ENCODE results near the gene SHISA5.
"Not testable (repeated sequence)": the region's sequence is repeated elsewhere in the genome, so short reads cannot be mapped to it uniquely, and the experiment has no call there.

The SHISA5 gene, protein sequence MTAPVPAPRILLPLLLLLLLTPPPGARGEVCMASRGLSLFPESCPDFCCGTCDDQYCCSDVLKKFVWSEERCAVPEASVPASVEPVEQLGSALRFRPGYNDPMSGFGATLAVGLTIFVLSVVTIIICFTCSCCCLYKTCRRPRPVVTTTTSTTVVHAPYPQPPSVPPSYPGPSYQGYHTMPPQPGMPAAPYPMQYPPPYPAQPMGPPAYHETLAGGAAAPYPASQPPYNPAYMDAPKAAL

DNA sequence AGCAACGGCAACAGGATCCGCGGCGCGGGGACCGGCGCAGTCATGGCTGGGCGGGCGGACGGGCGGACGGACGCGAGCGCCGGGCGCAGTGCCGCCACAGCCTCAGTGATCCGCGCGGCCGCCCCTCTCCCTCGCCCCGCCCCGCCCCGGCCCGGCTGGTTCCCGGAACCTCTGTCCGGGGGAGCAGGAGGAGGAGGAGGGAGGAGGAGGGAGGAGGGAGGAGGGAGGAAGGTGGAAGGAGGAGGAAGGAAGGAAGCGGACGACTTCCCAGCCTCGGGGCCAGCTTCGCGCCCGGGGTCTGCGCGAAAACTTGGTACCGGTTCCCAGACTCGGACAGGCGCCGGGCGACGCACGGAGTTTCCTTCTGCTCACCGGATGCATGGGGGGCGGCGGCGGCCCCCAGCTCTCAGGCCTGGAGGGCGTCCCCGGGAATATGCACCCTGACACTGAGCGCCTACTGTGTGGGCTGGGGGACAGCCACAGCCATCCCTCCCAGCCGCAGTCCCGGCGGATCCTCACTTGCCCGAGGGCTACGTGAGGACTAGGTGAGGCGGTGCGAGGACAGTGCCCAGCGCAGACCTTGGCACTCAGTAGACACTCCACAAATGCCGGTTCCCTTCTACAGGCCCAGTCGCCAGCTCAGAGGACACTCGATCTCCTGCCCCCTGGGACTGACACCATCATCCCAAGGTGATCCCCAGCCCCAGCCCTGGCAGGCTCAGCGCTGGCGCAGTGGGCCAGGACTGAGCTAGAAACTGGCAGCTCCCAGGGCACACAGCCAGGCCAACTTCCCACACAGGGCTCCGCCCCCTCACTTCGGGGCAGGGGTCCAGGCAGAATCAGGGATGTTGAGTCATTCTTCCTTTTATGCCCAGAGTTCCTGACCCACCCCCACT lies at the start of gene SHISA5:
Gene SHISA5 (minus strand): TSS at position 124 of the 896 bp plus-strand sequence. CDS start 80 bp downstream, at position 44.
- no peak for DNase-seq

DNA sequence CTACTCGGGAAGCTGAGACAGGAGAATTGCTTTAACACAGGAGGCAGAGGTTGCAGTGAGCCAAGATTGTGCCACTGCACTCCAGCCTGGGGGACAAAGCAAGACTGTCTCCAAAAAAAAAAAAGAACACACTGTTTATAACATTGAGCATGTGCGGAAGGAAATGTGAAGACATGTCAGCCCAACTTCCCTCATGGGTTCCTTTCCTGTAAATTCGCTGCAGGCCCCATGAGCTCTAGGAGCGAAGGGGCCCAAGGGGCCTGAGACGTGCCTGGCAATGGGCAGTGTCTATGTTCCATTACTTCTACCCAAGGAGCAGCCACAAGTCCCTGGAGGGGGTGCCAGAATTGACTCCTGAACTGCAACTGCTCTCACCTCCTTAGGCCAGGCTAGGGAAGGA lies 49.4 kb upstream of the SHISA5 start:
- DNase-seq = no peak

DNA sequence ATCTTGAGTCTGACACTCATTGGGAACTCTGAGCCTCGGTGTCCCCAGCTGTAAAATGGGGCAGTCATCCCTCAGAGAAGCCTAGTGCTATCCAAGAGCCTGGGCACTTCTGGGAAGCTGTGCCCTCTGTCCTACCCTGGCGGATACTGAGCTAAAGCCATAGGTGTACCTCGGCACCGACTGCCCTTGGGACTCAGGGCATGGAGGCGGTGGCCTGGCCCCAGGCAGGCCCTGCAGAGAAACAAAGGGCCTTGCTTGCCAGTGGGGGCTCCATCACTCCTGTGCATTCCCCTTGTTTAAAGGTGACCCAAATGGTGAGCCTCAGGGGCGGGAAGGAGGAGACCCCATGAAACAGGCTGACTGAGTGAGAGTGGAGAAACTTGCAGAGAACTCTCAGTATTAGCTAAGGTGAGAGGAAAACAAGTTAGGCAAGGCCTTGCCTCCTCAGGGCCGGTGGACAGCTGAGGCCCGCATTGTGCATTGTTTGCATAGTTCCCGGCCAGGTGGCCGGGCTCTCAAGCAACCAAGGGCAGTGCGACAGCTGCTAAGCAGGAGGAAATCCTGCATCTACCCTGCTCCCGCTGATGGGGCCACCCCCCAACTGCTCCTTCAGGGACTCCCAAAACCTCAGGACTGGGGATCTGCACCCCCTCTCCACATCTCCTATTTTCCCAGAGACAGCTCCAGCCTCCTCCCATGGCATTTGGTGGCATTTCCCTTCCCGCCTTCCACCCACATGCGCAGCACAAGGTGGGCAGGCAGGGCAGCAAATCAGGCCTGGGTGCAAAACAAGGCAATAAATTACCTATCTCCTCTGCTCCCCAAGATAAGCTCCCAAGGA lies 48.4 kb upstream of the SHISA5 start:
- DNase-seq = no peak

DNA sequence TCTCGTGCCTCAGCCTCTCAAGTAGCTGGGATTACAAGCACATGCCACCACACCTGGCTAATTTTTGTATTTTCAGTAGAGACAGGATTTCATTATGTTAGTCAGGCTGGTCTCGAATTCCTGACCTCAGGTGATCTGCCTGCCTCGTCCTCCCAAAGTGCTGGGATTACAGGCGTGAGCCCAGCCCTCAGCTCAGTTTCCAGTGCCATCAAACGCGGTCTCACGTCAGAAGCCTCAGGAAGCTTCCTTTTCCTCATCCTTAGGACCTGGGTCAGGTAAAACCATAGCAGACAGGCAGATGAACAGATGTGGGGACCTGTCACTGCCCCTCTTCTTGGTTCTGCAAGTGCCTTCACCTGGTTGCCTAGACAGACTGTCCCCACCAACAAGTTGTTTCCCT lies 47.7 kb upstream of the SHISA5 start:
- not testable (repeated sequence) for DNase-seq

DNA sequence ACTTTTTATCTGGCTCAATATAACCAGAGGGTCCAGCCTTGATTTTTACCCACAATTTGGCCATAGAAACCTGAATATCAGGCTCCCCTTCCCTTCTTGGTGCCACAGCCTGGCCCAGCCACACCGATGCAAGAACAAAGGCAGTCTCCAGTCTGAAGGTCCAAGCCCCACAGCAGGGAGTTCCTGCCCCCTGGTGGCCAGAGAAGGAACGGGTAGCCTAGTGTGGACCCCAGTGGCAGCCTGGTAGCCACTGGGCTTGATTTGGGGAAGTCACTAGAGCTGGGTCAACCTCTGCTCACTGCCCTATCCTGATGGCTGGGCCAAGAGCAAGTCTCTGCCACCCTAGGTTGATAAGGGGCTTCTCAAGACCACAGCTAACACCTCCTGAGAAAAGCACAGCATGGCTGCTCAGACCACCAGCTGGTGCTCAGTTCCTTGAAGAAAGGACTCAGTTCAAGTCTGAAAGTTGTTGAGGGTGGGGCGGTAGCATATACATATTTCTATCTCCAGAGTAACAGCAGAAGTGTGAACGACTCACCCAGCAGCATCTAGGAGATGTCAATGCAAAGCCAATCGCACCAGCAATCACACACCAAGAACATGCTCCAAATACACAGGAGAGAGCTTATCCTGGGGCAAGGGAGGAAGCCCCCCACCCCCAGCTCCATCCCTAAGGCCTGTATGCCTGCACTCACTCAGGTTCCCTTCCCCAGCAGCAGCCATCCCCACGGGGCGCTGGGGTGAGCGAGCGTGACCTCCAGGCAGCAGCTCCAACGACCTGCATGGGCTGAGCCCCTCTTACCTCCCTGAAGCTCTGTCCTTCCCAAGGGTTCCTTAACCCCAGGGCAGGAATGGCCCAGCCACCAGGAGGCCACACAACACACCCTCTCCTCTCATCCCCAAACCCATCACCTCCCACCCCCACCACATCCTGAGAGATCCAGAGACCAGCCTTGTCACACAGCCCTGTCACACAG lies 45.0 kb upstream of the SHISA5 start:
- DNase-seq = peak in 1 of 2 experiments; percentile 40

DNA sequence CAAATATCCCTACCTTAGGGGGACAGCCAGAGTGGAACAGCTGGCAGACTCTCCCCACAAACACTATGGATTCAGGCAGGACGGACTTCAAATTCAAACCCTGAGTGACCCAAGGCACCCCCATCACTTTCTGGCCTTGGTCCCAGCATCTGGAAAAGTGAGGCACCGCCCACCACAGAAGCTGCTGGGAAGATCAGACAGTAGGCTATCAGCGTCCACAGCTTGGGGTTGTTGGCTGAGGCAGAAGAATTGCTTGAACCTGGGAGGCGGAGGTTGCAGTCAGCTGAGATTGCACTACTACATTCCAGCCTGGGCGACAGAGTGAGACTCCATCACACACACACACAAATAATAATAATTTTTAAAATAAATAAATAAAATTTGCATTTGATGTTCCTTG lies 44.2 kb upstream of the SHISA5 start:
- no peak for DNase-seq

DNA sequence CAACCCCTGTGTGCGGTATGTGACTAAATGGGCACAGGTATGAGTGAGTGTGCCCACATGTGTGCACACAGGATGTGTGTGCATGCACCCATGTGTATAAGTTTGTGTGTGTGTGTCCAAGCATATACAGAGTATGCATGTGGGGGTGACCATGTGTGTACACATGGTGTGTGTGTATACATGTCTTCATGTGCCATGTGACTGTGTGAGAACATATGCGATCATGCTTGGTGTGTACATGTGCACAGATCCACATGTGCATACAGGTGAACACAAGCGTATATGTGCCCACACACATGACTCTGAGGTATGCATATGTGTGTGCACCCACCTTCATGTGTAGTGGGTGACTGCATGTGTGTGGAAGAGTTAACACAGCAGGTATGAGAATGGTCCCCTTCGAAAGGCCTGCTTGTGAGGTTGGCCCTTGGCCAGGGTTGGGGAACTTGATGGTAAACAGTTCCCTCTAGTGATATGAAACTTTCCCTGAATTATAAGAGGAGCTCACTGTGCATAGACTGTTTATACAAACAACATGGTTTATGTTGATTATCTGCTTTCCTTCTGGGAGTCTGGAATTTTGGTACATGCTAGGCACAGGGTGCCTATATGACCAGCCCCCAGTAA lies 42.3 kb upstream of the SHISA5 start:
- no peak for DNase-seq

DNA sequence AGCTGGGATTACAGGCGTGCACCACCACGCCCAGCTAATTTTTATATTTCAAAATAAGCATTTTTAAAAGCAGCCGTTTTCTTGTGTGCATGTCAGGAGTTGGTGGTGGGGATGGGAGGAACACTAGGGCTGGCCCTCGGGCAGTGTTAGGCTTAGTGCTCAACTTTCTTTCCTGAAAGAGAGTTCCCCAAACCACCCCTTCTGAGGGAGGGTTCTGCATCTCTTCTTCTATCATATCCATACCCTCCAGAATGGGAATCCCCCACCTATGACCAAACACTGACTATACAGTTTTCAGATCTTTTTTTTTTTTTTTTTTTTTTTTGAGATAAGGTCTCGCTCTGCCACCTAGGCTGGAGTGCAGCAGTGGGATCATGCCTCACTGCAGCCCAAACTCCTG lies 40.2 kb upstream of the SHISA5 start:
- DNase-seq = no peak

DNA sequence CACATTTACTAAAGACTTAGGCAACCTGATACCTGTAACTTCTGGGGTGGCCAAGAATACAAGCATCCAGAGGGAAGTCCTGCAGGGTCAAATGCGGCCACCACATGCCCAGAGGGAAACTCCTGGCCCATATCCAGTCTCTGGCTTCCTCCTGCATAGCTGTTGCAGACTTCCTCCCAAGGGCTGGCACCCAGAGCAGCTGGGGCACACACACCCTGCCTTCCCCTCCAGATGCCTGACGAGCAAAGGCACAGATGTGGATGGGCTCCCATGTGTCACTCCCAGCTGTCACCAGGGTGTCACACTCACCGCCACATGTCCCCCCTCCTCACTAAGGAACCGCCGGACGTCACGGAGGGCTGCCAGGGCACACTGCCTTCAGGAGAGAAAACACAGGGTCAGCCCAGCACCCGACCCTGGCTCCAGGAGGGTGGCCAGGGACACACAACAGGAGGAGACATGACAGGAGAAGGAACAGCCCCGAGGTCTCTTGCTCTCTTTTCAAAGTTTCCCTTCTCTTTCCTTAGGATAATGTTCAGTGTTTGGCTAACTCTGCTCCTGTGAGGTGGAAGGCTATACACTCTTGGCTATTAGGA lies 39.4 kb upstream of the SHISA5 start:
- no peak for DNase-seq

DNA sequence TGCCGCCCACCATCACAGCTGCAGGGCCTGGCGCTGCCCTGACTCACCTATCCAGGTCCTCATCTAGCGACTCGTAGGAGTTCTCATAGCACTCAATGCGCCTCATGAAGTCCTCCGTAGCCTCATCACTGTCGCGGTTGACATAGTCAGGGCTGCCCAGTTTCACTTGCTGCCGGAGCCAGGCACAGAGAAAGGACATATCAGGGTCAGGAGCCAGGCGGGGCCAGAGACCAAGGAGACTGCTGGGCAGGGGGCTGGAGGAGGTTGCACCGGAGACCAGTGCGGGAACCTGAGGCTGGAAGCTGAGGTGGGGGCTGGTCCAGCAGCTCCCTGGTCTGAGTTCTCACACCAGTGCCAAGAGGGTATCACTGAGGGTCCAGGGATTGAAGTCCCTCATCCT lies 34.5 kb upstream of the SHISA5 start:
- no peak for DNase-seq

DNA sequence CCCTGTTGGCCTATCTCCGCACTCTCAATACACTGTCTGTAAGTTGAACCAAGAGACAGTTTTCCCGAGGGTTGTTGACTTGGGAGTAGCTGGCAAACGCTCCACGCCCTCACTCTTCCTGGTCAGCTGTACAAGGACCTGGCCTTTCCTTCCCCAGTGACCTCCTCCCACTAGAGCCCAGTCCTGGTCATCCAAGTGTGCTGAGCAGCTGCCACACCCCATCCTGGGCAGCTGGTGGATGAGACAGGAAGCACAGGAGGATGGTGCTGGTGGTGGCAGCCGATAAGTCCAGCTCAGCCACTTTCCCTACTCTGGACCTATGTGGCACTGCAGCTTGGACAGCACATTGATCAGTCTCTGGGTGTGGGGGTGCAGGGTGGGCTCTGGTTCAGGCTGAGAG lies 32.8 kb upstream of the SHISA5 start:
- DNase-seq = no peak

DNA sequence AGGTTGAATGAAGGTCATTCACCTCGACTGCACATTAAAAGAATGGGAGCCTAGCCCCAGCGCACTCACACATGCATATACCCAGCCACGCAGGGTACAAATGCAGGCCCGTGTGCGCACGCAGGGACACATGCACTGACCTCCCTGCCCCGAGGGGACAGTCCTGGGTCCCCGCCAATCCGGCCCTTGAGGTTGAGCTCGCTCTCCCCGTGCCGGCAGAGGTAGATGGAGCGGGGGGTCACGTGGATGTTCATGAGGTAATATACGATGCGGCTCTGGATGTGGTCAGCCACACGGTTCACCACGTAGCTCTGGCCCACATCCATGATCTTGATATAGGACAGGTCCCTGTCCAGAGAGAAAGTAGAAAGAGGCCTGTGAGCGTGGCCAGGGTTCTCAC lies 32.1 kb upstream of the SHISA5 start:
- no peak for DNase-seq

DNA sequence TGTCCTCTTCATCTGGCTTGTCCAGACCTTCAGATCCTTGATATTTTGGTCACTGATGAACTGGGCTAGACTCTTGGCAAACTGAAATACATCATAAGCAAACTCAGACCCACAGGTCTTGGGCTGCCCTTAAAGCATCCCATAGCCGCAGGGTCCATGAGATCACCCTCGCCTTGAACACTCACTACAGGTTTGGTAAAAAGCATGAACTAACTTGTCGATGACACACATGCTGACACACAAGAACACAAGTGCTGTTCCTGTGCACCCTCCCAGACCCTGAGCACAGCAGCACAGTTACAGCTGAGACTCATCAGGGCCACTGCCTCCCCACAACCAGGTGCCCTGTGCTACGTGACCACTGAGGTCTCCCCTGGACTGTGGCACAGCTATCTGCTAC lies 31.6 kb upstream of the SHISA5 start:
- no peak for DNase-seq

DNA sequence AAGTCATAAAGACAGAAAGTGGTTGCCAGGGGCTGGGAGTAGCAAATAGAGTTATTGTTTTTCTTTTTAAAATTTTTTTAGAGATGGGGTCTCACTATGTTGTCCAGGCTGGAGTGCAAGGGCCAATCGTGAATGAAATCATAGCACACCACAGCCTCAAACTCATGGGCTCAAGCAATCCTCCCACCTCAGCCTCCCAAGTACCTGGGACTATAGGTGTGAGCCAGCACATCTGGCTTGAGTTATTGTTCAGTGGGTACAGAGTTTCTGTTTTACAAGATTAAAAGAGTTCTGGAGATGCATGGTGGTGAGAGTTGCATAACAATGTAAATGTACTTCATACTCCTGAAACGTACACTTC lies 29.0 kb upstream of the SHISA5 start:
- no peak for DNase-seq

DNA sequence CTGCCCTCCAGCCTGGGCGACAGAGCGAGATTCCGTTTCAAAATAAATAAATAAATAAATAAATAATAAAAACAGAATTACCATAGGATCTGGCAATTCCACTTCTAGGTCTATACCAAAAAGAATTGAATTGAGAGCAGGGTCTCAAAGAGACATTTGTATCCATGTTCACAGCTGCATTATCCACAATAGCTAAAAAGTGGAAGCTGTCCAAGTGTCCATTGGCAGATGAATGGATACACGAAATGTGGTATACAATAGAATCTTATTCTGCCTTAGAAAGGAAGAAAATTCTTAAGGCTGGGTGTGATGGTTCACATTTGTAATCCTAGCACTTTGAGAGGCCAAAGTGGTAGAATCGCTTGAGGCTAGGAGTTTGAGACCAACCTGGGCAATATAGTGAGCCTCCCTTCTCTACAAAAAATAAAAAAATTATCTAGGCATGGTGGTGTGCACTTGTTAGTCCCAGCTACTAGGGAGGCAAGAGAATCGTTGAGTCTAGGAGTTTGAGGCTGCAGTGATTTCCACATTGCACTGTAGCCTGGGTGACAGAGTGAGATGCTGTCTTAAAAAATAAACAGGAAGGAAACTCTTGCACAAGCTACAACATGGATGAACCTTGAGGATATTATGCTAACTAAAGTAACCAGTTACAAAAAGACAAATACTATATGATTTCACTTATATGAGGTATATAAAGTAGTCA lies 28.4 kb upstream of the SHISA5 start:
- DNase-seq = no peak

DNA sequence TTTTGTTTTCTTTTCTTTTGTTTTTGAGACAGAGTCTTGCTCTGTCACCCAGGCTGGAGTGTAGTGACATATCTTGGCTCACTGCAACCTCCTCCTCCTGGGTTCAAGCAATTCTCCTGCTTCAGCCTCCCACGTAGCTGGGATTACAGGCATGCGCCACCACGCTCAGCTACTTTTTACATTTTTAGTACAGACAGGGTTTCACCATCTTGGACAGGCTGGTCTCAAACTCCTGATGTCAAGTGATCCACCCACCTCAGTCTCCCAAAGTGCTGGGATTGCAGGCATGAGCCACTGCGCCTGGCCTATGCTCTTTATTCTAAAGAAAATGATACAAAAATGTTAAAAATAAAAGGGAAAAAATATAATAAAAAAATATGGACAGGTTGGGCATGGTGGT lies 26.7 kb upstream of the SHISA5 start:
- DNase-seq = not testable (repeated sequence)

DNA sequence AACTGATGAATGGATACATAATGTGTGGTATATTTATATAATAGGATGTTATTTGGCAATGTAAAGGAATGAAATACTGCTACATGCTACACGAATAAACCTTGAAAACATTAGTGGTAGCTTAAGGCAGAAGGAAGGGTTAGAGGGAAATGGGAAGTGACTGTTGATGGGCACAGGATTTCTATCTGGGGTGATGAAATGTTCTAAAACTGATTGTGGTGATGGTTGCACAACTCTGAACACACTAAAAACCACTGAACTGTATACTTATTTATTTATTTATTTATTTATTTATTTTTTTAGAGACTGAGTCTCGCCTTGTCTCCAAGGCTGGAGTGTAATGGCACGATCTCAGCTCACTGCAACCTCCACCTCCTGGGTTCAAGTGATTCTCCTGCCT lies 24.8 kb upstream of the SHISA5 start:
- no peak for DNase-seq

DNA sequence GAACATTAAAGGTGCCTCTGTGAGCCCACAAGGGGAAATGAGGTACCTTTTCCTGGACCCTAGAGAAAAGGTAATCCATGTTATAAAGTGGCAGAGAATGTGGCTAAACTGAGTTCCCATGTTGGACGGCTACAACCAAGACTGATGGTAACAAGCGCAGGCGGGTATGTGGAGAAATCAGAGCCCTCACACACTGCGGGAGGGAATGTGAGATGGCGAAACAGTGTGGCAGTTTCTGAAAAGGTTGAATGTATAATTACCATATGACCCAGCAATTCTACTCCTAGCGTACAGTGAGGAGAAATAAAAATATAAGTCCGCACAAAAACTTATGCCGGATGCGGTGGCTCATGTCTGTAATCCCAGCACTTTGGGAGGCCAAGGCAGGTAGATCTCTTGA lies 24.1 kb upstream of the SHISA5 start:
- DNase-seq = no peak

DNA sequence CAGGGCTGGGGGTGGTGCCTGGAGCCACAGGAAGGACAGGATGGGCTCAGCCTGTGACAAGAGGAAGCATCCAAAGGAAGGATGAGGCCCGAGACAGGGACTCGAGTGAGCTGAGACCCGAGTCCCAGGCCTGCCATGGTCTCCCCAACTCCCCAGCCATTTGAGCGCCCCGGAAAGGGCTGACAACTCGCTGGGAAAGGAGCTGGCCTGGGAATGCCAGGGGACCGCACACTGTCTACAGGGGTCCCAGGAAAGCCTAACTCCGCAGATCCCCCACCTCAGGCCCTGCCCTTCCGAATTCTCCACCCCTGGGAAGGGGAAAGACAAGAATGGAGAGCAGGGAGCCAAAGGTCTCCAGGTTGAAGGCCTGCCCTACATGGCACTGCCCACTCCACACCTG lies 21.0 kb upstream of the SHISA5 start:
- DNase-seq = no peak

DNA sequence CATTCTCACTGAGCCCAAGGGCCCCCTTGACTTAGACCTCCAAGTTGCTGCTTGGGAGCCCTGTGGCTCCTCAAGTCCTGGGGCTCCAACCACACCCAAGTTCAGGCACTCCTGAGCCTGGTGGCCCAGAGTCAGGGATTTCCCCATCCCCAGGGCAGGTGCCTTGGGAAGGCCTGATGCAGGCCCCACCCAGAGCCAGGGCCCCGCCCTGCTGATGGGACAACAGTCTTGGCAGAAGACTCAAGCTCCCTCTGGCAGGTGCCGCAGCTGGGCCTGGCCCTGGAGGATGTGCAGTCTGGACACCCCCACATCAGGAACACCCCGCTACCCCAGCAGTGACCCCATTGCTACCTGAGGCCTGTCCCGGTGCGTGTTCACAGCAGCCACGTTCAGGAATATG lies 17.7 kb upstream of the SHISA5 start:
- DNase-seq = no peak

DNA sequence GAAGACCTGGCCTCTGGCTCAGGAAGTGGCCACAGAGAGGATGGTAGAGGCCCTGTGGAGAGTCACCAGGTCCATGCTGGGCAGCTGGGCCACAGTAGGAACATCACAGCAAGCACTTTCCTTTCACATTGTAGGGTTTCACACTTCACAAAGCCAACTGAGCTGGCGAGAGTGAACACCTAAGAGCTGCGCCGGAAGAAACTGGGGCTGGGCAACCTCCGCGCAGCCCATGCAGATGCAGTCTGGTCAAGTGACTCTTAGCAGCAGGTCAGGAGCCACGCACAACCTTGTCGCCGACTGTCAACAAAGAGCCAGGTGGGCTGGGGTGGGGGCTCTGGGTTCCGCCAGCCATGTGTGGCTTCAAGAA lies 15.3 kb upstream of the SHISA5 start:
- no peak for DNase-seq
